Skin of body (tissue), 2 donors: ENCODE measurements around the gene SMG5. TPM values are rescaled to one million over a fixed set of nuclear protein-coding genes. Genes with fewer than 3 reads are reported as not detected.
"Not testable (repeated sequence)": the region's sequence is repeated elsewhere in the genome, so short reads cannot be mapped to it uniquely, and the experiment has no call there.

ENCODE experiments used
- DNase-seq: peaks from one replicate; lab custom pipeline; 2025; lab: John Stamatoyannopoulos, UW
- total RNA-seq: library from RNA; depleted of rRNA; stranded (reverse); fragments of >200 nt; gene quantifications from one replicate; pipeline ENCODE4 v1.2.3, GENCODE V29; 2014

SMG5 gene
- 29.8 TPM for total RNA-seq

- DNase-seq: peak; percentile 98
Measured at GRCh38 chr1:156282479-156283222, at the start of gene SMG5. SMG5 (minus strand) TSS chr1:156282825; CDS start chr1:156282680, 145 bp downstream.

- DNase-seq: not testable (repeated sequence)
Measured at GRCh38 chr1:156323179-156323578, 40.6 kb upstream of the SMG5 start.

GRCh38 chr1:156320560-156320959 is 37.9 kb upstream of the SMG5 start:
- no peak for DNase-seq

GRCh38 chr1:156319664-156320063 is 37.0 kb upstream of the SMG5 start:
- no peak for DNase-seq

- DNase-seq: no peak
Measured at GRCh38 chr1:156316909-156317308, 34.3 kb upstream of the SMG5 start.

- no peak for DNase-seq
Measured at GRCh38 chr1:156310962-156311361, 28.3 kb upstream of the SMG5 start.

GRCh38 chr1:156308078-156308477 is 25.5 kb upstream of the SMG5 start:
- no peak for DNase-seq

GRCh38 chr1:156305215-156305614 is 22.6 kb upstream of the SMG5 start:
- DNase-seq: no peak

GRCh38 chr1:156303241-156303640 is 20.6 kb upstream of the SMG5 start:
- DNase-seq: no peak

- no peak for DNase-seq
Measured at GRCh38 chr1:156298852-156299357, 16.3 kb upstream of the SMG5 start, which contains the start of gene VHLL. VHLL (minus strand) TSS chr1:156299307; CDS start chr1:156299189, 118 bp downstream.

- peak; percentile 70 for DNase-seq
Measured at GRCh38 chr1:156295391-156295947, 12.8 kb upstream of the SMG5 start, which contains the start of gene GLMP. GLMP (minus strand) TSS chr1:156295679; CDS start chr1:156295645, 34 bp downstream.

GRCh38 chr1:156293895-156294294 is 11.3 kb upstream of the SMG5 start:
- no peak for DNase-seq

GRCh38 chr1:156293098-156293434 is 10.4 kb upstream of the SMG5 start:
- DNase-seq: no peak

GRCh38 chr1:156291226-156292061 is 8.8 kb upstream of the SMG5 start:
- DNase-seq: peak; percentile 59

- DNase-seq: no peak
Measured at GRCh38 chr1:156289857-156290256, 7.2 kb upstream of the SMG5 start.

- DNase-seq: no peak
Measured at GRCh38 chr1:156286061-156286460, 3.4 kb upstream of the SMG5 start.

GRCh38 chr1:156285437-156285836 is 2.8 kb upstream of the SMG5 start:
- DNase-seq: no peak

GRCh38 chr1:156284757-156285156 is 2.1 kb upstream of the SMG5 start:
- no peak for DNase-seq

GRCh38 chr1:156284112-156284511 is 1.5 kb upstream of the SMG5 start, which contains the start of gene TMEM79:
TMEM79 (plus strand) TSS chr1:156284325; CDS start chr1:156285227, 902 bp downstream.
- no peak for DNase-seq

- DNase-seq: no peak
Measured at GRCh38 chr1:156283521-156283920, 896 bp upstream of the SMG5 start.

GRCh38 chr1:156281693-156282478 is 739 bp downstream of the SMG5 start:
- no peak for DNase-seq
